GM19238 (cell line): Measurements from ENCODE around the gene IFIT5.
"Not testable (repeated sequence)": the region's sequence is repeated elsewhere in the genome, so short reads cannot be mapped to it uniquely, and the experiment has no call there.

Experiments
- DNase-seq: peaks from one replicate; pipeline ENCODE4 v3.0.0; 2011; ENCODE audit warnings: low spot score; ENCODE audit not compliant: insufficient read length

IFIT5 gene, protein sequence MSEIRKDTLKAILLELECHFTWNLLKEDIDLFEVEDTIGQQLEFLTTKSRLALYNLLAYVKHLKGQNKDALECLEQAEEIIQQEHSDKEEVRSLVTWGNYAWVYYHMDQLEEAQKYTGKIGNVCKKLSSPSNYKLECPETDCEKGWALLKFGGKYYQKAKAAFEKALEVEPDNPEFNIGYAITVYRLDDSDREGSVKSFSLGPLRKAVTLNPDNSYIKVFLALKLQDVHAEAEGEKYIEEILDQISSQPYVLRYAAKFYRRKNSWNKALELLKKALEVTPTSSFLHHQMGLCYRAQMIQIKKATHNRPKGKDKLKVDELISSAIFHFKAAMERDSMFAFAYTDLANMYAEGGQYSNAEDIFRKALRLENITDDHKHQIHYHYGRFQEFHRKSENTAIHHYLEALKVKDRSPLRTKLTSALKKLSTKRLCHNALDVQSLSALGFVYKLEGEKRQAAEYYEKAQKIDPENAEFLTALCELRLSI

DNA sequence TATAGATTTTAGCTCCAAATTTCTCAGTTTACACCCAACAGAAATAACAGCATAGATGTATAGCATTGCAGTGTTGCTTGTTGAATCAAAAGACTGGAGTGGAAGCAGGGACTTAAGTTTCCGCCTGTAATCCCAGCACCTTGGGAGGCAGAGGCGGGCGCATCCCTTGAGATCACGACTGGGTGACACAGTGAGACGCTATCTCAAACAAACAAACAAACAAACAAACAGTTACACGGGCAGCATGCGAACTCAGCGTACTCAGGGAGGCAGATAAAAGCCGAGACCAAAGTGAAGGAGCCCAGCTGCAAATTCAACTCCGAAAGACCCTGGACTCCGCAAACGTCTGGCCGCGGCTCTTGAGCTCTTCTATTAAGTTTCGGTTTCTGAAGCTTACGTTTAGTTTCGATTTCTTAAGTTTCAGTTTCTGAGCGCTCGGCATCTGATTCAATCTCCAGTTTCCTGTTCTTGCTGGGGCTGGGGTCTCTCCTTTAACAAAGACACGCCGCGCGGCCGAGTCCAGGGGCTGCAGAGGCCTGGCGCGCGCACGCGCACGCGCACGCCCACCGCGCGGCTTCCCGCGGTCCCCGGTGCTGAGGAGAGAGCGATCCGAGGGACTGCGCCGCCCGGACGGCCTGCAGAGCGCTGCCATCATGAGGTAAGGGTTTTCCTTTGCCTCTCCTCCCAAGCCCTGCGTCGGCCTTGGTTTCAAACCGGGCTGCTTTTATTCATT lies at the start of gene IFIT5:
Gene IFIT5, plus strand, starts transcription at position 423 of the 733 bp plus-strand sequence. Its CDS starts 231 bp downstream, at position 654.
- peak; percentile 64 for DNase-seq

DNA sequence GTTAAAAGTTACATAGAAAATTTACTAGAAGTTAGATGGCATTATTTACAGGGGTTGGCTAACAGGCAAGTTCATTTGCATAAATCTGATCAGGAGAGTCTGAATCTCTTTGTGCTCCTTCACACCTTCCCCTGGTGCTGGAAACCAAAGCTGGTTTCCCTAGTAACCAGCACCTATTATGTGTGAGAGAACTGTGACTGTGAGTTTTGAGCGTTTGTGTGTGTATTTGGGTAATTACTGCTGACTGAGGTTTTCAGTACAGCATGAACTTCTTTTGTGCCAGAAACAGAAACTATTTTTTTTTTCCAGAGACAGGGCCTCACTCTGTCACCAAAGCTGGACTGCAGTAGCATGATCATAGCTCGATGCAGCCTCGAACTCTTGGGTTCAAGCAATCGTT lies 46.8 kb upstream of the IFIT5 start:
- DNase-seq, result peak; percentile 39

DNA sequence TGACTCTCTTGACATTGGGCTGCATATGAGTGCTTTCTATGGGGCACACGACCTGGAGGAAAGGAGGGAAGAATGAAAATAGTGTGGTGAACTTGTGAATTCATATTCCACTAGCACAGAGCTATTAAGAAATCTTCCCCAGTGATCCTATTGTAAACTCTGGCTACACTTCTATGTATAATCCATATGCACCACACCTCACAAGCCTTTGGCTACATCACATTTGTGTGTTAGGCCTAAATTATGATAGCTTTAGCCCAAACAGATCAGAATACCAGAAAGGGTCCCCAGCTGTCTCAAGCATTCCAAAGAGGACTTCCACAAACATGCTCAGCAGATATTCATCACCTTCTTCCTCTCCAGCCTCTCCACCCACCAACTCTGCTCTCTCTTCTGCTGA lies 46.2 kb upstream of the IFIT5 start:
- no peak for DNase-seq

DNA sequence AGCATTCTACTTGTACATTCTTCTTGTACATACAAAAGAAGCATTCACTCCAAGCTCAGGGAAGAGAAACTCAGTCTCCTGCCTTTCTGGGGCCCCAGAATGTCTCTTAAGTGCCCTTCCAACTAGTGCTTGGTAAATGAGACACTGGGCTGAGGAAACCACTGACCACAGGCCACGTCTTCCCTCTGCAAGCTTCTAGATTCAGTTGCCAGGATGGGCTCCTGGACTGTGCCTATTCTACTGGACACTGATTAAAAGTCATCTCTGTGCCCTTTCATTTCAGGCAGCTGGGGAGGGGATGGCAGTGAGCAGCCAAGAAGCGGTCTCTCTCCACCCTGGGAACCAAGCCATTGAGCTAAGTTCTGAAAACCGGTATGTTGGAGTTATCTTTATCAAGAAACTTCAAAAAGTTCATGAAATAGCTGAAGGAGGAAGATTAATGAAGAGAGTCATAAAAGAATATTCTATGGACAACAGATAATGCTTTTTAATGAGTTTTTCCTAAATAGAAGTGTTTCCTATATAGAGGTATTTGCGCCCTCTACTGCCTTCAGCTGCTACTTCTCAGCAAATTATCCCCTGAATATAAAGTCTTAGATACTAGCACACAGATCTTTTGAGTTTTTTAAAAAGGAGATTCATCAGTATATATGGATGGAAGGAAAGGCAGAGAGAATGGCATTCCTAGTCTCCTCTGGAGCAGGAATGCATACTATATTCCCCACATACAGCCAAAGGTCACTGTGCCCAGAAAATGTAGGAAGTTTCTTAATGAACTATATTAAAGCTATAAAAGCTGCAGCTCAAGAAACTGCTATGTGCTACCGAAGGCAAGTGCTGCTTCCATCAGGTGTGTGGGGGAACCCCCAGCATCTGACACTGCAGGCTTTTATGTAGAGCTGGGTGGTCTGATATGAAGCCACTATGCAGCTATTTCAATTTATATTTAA lies 44.9 kb upstream of the IFIT5 start:
- no peak for DNase-seq

DNA sequence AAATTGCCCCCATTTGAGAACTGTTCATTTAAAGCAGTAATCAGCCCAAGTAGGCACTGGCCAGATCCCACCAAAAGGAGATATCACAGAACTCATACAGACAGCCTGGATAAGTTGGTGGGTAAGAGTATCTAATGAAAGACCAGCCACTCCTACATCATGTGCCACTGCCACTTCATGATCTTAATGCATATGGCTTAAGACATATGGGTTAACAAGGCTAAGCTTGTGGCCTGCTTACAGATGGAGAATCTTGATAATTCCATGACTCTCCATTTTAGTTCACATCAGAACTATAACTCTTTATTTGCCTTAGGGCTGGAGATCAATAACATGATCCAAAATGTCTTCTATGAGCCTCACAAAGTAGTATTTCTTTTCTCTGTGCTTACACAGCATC lies 43.3 kb upstream of the IFIT5 start:
- no peak for DNase-seq

DNA sequence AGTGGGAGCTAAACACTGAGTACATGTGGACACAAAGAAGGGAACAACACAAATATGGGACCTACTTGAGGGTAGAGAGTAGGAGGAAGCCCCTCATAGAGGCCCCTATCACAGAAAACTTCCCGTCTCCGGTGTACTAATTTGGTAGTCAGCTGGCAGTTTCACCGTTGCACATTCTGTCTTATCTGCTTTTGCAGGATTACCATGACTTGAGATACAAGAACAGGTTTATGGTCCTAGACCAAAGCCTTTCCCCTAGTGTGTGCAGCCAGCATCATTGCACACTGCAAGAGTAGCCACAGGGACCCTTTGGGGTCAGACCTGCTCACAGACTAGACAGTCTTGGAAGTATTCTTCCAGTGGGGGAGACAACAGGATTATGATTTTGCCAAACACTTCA lies 42.4 kb upstream of the IFIT5 start:
- no peak for DNase-seq

DNA sequence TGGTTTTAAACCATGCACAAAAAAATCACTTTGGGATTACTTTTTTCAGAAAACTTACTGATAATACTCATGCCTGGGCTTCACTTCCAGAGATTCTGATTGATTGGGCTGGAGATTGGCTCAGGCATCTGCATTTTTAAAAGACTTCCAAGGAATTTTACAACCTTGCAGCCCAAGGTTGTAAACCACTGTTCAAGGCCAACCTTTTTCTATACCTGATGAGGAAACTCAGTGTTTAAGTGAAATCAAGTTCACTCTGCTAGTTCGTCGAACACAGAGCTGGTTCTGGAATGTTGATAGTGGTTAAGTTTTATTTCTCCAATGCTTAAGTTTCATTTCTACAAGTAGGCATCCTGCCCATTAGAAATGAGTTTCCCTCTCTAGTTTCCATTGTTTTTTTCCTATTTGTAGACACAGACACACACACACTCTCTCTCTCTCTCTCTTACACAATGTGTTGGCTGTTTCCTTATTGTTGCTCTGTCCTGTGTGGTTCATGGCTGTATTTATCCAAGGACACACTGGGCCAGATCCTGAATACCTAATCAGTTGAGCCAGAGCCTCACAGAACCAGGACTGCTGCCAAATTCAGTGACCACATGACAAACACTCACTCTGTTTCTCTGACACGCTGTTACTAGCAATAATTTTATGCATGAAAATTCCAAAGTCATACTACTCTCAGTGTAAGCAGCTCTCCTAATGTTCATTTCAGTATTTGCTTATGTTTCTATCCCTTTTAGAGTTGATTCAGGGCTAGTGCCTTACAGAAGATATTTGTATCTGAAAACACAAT lies 40.3 kb upstream of the IFIT5 start:
- DNase-seq, result no peak

DNA sequence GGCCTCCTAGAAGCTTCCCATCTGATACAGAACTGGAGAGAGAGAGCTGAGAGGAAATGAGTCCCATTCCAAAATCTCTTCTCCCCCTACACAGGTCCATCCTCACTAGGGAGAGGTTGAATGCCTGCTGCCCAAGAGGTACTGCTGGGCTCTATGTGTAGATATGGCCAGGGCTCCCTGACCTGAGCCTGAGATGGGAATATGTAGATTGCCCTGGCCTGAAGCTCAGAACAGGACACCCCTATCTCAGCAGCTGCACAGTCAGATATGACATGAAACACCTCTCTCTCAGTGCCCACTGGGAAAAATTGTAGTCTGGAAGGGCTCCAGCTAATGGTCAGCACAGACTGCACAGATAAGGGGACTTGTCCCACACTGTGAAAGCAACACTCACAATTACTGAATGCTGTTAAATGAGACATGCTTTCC lies 39.6 kb upstream of the IFIT5 start:
- DNase-seq, result no peak

DNA sequence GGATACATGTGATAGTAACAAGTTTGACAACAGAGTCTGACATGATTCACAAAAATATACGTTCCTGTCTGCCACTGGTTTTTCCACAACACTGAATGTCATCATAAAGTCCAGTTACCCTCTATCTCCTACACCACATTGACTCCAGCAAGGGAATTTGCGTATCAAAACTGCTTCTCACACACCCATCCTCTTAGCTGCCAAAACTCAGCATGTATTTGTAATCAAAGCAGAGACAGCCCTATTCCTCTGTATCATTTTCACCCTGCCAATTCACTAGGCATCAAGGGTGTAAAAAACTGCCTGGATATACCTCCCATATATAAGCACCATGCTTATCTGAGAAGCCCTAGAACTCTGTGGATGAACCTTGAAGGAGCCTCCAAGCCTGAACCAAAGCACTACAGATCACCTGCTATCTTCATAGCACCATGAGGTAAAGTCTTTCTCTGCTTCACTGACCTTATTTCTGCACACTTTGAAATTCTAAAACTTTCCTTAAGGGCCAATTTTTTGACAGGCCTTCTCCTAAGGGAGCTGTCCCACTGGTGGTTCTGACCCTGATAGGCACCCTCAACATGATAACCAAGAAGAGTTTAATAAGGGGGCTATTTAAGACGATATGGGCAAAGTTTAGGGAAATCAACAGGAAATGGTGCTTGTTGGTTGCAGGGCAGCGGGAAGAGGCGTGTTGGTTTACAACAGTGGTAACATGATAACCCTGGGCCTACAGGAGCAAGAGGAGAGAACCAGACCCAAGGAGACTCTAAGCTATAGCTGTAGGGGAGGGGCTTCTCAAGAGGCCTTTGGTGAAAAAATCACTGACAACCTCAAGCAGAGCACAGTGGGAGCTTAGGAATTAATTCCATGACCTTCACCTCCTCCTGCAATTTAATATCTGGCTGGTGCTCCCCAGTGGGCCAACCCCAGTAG lies 36.4 kb upstream of the IFIT5 start, which contains the start of gene IFIT1B:
Gene IFIT1B, plus strand, starts transcription at position 352 of the 933 bp plus-strand sequence. Its CDS starts 80 bp downstream, at position 432.
- DNase-seq, result no peak

DNA sequence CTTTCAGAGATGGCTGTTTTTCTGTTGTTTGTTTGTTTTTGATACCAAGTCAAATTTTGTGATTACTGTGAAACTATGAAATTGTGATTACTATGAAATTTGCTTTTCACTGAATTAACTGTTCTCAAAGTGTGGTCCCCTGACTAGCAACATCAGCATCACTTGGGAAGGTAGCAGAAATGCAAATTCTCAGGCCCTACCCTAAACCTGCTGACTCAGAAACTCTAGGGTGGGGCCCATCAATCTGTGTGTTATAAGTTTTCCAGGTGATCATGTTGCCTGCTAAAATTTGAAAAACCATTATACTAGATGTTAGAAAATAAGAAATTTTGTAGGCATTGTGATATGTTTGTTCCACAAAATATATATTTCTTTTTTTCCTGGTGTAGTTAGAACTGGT lies 35.3 kb upstream of the IFIT5 start:
- no peak for DNase-seq

DNA sequence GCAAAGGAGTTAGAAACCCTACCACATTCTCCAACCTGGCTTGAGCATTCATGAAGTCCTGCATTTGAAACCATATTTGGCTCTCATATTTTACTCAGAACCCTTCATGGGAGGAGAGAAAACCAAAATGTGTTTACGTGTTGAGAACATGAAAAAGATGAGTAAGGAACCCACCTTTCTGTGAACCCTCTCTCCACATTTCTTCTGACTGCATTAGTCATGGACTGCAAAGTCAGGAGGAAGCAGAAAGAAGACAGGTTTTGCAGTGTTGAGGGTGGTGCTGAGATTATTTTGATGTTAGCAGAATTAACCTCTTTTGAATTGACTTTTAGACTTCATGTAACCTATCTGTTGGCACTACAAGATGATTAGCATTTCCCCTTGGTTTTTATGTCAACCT lies 31.6 kb upstream of the IFIT5 start:
- DNase-seq, result no peak

DNA sequence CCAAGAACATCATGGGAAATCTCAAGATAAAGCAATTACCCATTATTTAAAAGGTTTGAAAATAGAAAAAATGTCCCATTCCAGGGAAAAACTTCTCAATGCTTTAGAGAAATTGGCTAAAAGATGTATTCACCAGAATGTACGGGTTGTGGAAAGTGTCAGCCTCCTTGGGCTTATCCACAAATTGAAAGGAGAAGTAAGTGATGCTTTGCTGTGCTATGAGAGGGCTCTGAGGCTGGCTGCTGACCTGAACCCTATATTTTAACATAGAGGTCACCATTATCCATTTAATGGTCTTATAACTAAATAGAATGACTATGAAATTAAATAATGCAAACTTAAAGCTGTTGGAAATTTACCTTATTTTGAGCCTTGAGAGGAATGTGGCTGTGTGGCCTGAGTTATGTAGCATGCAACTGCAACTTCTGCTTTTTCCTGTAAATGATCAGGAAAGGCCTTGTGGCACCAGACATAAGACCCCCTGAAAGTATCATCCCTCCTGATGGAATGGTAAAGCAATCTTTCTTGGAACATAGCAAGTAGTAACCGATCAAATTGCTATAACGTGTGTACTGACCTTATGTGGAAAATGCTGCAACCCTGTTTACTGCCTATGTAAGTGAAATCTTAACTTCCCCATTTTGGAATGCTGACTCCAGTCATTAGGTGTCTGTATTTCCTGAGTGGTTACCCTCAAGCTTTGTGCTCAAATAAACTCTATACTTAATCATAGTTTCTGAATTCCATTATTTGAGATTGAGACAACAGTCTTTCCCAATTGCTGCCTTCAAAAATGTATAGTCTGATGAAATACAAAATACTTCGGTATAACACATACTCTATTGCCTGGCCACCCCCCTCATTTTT lies 29.7 kb upstream of the IFIT5 start:
- no peak for DNase-seq

DNA sequence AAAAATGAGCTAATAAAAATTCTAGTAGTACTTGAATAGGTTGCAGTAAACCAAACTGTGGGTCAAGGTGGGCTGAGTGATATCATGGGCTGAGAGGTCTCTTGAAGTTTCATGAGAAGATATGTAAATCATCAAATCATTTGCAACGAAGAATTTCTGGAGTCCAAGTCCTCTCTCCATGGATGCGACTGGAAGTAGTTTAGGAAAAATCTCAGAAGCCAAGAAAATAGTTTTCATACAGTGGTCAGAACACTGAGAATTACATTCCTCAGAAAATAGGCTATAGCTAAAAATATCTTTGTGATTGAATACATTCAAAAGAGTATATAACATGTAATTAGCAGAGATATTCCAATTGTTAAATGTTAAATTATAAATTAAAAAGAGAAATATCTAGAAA lies 25.6 kb upstream of the IFIT5 start:
- no peak for DNase-seq

DNA sequence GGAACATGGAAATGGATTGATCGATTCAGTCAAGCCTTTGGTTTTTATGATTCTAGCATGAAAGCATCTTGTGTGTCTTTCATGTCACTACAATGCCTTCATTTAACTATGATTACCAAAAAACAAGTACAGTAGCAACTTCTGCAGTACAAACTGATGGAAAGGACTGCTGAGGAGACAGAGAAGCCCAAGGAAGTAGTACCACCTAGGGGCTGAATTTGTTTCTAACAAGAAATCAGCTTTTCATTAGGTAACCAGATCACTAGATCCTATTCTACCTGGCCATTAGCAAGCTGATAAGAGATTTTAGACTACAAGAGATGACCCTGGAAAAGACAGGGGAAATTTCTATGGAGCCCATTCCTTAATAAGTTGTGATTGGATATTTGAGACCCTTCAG lies 25.1 kb upstream of the IFIT5 start:
- no peak for DNase-seq

DNA sequence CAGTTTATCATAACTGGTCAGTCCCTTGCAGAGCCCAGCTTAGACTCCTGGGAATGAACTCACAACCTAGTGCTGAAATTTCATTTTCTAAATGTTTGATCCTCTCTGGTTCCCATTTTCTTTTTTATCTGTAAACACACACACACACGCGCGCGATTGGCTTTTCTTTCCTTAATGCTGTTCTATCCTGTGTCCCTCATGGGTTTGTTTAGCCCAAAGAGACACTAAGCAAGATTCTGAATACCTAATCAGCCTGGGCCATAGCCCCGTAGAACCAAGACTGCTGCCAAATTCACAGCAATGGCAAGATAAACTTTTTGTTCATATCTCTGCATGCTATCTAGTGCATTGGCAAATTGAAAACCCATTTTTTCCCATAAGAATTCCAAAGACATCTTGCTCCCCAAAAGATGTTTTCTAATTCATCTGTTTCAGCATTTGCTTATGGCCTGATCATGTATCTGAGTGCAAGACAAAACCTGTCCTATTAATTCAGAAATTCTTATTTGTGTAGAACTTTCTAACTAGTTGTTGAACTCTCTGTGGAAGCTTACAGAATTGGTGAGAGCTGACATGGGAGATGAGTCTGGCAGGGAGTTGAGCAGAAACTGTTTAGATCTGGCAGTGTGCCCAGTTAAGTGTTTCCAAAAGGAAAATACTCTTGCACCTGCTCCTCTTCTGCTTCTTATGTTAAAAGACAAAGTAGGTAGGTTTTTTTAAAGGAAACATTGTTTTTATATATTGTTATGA lies 23.7 kb upstream of the IFIT5 start:
- DNase-seq, result no peak

DNA sequence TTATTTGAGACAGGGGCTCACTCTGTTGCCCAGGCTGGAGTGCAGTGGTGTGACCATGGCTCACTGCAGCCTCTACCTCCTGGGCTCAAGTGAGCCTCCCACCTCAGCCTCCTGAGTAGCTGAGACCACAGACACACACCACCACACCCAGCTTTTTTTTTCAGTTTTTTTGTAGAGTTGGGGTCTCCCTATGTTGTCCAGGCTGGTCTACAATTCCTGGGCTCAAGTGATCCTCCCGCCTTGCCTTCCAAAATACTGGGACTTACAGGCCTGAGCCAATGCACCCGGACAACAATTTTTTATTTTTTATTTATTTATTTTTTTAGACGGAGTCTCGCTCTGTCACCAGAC lies 23.2 kb upstream of the IFIT5 start:
- not testable (repeated sequence) for DNase-seq

DNA sequence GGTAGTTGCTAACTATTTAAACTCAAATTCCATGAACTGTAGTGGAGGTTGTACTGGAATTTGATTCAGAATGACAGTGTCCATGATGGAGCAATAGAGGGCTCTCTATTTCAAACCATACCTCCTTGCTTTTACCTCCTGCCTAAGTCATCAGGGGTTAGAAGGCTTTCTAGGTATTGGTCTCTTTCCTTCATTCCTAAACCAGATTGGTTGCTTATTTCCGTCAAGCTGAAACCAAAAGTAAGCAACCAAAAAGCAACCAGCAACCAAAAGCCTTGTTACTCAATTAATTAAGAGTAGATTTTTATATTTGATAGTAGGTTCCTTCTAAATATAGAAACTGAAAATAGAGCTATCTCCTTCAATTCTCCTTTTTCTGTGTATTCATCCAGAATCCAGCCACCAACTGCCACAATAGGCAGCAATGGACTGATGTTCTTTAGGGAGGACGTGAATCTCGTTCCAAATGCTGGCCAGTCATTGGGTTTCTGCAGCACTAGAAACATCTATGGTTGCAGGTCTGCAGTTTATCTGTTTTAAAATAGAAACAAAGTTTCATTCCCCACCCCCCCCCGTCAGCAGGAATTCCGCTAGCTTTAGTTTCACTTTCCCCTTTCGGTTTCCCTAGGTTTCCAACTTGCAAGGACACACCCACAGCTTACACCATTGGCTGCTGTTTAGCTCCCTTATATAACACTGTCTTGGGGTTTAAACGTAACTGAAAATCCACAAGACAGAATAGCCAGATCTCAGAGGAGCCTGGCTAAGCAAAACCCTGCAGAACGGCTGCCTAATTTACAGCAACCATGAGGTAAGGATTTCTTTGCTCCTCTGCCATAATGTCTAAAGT lies 22.2 kb upstream of the IFIT5 start, which contains the start of gene IFIT1:
Gene IFIT1, plus strand, starts transcription at position 717 of the 850 bp plus-strand sequence. Its CDS starts 90 bp downstream, at position 807.
- peak; percentile 30 for DNase-seq
